GM12874 (cell line): Measurements from ENCODE around the gene MED13L.

Experiments used
- CTCF ChIP-seq: IDR thresholded peaks from 2 replicates; pipeline ENCODE4 v1.5.1; 2011; ENCODE audit warnings: low read depth, mild to moderate bottlenecking, control low read depth, low read length, moderate library complexity; ENCODE audit not compliant: insufficient read depth

The MED13L gene

DNA sequence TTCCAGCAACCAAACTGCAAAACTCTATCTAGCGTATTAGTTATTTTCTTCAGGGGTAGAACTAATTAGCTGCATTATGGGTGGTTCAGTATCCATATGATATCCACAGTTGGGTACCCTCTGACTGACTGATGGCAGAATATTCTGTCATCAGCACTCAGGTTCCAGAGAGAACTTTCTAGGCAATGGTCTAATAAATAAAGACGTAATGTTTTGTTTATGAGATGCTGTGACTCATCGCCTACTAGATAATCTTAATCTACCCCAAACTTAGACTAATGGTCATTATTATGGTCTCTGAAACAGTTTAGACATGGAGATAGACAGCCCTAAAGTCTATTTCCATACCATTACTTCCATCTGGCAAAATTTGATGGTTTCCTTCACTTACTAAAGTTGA is 220.1 kb downstream of the MED13L start:
- TF ChIP-seq CTCF = no peak

- TF ChIP-seq CTCF = no peak
Measured at GRCh38 chr12:116055895-116056607, 221.4 kb downstream of the MED13L start.

- TF ChIP-seq CTCF = no peak
Measured at GRCh38 chr12:116054280-116054679, 223.2 kb downstream of the MED13L start.

- TF ChIP-seq CTCF = no peak
Measured at GRCh38 chr12:116053479-116054200, 223.9 kb downstream of the MED13L start.

- no peak for TF ChIP-seq CTCF
Measured at GRCh38 chr12:116050275-116050674, 227.2 kb downstream of the MED13L start.

DNA sequence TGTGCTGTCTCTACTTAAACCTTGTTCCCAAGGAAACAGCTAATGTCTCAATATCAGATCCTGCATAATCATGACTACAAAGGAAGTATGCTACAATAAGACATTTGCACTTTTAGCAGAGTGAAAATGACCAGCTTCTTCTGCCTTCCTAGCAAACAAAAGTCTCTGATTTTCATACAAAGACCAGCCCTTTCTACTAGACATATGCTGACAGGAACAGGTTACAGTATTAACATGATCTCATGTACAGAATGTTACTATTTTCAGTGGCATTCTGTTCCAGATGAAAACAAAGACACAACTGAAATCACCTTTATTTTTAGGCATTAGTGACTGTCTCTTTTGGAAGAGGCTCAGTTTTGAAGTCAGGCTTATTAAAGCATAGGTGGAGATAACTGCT is 228.6 kb downstream of the MED13L start:
- TF ChIP-seq CTCF = no peak

- TF ChIP-seq CTCF = no peak
Measured at GRCh38 chr12:116046039-116046438, 231.5 kb downstream of the MED13L start.
